Thyroid gland (tissue), 4 donors: ENCODE results near the gene RAPGEF1.

Source experiments
- CTCF ChIP-seq, 6 experiments: fragments of 200-600 bp in 3 of 6; fragments of 450-650 bp in 3 of 6; sonication (generic) in 3 of 6; IDR thresholded peaks; one replicate each; pipeline ENCODE4 v1.5.1; 2016 to 2019; ENCODE audit warnings: antibody characterized with exemption in 6 of 6, mild to moderate bottlenecking in 2 of 6, inconsistent platforms in 1 of 6, moderate library complexity in 1 of 6
- POLR2A ChIP-seq, 2 donors: fragments of 450-650 bp; IDR thresholded peaks; one replicate each; pipeline ENCODE4 v1.6.1; 2017; ENCODE audit warnings: antibody characterized with exemption in 2 of 2, mild to moderate bottlenecking in 2 of 2, moderate library complexity in 1 of 2

DNA sequence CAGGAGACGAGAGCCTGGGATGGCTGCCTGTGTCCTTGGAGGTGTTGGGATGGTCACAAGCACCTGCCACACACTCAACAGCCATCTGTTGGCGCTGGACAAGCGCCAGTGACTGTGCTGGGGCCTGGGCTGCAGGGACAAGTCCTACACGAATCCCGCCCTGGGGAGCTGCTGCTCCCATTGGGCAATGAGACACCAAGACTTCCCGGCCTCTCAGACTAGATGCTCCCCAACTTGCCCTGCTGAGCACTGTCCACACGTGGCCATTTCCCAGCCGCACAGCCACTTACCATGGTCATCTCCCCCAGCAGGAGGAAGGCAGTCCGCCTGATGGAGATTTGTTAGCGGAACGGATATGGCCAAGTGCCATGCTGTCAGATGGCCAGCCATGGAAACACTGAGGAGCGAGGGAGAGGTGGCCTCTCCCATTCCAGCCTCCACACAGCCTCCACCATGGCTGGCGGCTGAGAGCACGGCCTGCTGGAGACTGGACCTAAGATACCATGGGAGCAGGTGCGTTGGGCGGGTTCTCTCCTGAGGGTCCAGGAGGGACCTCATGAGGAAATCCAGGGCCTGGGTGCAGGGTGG is 150.7 kb downstream of the RAPGEF1 start:
- TF ChIP-seq POLR2A (IDR thresholded peaks at IDR 0.05) (no peak), CTCF (IDR thresholded peaks at IDR 0.05) (no peak)
